ENCODE measurements around the gene R3HCC1L.
"Not testable (repeated sequence)": the region's sequence is repeated elsewhere in the genome, so short reads cannot be mapped to it uniquely, and the experiment has no call there.

DNA sequence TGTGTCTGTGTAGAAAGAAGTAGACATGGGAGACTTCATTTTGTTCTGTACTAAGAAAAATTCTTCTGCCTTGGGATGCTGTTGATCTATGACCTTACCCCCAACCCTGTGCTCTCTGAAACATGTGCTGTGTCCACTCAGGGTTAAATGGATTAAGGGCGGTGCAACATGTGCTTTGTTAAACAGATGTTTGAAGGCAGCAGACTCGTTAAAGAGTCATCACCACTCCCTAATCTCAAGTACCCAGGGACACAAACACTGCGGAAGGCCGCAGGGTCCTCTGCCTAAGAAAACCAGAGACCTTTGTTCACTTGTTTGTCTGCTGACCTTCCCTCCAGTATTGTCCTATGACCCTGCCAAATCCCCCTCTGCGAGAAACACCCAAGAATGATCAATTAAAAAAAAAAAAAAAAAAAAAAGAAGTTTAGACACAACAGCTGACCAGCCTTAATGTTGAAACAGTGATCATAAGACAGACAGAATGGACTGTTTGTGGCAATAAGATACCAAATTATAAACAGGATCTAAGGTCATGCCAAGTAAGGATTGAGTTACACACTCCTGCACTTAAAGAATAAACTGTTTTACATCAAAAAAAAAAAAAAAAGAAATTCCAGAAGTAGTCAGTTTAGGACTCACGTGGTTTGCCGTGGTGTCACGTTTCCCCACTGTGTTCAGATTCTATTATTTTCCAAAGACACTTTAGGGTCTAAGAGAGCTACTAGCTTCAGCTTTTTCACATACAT is 18.9 kb downstream of the R3HCC1L start:
- TF ChIP-seq POLR2A (IDR thresholded peaks at IDR 0.05; ENCODE audit: low read depth, low read length); POLR2AphosphoS5 (IDR thresholded peaks at IDR 0.05; ENCODE audit: low read depth, low read length); SPI1 (IDR thresholded peaks at IDR 0.05; ENCODE audit: low read depth, low read length); TAF1 (IDR thresholded peaks at IDR 0.05; ENCODE audit: low read depth, low read length); POU2F2 (IDR thresholded peaks at IDR 0.05; ENCODE audit: low read depth, low read length); PAX5 (IDR thresholded peaks at IDR 0.05; ENCODE audit: insufficient read depth, low read length, severe bottlenecking): not testable (repeated sequence)

All from GM12891 (cell line).